NCI-H82 (cell line): ENCODE measurements around the gene GLS.
"Not testable (repeated sequence)": the region's sequence is repeated elsewhere in the genome, so short reads cannot be mapped to it uniquely, and the experiment has no call there.

ENCODE experiments used
- DNase-seq: peaks from one replicate; lab custom pipeline; 2025; lab: John Stamatoyannopoulos, UW

Gene GLS

DNA sequence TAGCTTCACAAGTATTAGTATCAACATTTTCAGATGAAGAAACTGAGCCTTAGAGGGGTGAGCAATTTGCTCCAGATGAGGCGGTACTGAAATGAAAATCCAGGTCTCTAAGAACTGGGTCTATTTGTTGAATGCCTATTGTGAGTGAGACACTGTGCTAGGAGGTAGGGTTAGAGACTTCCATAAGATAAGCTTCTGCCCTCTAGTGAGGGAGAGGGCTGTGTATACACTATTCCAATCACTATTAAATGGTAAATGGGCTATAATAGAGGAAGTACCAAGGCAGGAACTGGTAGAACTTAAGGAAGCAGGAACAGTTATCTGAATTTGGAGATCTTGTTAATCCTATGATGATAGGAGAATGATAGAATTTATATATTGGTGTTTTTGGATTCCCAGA is 23.6 kb upstream of the GLS start:
- no peak for DNase-seq

DNA sequence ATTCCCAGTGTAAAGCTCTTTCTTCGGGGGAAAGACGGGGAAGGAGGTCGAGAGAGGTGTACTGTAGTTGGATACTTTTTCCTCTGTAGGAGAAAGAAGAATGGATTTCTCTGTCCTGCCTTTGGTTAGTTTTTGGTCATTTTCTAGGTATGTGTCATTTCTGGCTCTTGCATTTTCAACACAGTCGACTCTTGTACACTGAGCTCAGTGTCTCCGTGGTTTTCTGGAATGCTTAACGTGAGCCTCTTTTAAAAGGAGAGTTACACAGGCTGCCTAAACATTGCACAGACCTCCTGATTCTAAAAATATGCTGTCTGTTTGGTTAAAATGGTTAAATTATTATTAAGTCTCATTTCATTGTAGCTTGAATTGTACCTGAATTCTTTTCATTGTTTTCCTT is 21.8 kb upstream of the GLS start:
- no peak for DNase-seq

DNA sequence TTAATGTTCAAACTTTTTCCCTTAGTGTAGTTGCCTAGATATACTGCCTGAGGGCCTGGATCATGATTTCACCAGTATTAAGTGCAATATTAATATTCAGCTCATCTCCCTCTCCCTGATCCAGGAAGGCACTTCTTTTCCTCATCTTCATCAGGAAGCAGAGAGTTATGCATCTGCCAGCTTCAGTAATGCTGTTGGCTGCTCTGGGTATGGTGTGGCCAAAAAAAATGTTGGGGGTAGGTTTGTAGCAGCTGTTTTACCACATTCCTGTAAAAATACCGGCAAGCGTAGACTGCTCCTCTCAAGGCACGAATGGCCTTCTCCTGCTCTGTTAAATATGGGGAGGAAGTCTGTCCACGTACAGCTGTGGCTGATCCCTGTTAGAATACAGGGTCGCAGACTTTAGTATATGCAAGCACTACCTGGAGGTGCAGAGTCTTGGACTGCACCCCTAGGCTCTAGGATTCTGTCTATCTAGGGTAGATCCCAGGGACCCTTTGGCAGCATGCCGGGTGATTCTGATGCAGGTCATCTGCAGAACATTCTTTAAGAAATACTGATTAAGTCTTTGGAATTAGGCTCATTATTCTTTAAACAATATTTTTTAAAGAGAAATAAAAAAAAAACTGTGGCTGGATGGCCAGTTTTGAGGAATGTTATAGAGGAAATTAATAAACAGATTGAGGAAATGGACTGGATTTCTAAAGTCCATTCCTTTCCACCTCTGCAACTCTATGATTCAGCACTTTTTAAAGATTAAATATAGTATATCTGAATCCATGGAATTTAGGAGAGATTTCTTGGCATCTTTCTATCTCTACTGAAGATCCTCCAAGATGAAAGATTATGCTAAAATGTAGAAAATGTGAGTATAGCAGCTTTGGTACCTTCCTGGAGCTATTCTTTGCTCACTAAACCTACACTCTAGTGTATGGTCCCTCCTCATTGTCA is 21.0 kb upstream of the GLS start:
- no peak for DNase-seq

DNA sequence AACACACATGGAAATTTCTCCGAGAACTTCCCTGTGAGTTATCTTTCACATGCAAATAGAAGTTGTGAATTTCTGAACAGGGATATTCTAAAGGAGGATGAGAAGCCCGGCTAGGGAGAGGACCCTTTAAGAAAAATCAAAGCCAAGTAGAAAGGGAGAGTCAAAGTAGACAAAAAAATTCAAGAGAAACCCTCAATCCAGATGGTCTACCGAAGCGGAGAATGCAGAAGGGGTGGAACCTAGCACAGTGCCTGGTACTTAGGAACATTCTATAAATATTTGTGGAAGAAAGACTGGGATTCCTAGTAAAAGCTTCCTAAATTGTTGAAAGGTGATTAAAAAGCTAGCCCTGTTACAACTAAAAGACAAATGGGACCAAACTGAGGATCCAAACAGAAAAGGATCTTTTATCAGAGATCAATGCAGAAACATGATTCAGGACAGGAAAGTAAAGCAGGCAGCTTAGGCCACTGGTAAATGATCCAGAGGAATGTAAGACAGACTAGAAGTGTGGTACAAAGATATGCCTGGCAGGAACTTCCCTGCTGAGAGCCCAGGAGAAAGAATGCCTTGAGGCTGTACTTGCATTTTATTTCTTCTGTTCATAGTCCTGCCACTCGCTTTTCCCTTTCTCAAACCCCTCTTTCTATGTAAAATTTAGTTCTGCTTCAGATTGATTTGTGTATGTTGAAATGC is 19.5 kb upstream of the GLS start:
- no peak for DNase-seq

DNA sequence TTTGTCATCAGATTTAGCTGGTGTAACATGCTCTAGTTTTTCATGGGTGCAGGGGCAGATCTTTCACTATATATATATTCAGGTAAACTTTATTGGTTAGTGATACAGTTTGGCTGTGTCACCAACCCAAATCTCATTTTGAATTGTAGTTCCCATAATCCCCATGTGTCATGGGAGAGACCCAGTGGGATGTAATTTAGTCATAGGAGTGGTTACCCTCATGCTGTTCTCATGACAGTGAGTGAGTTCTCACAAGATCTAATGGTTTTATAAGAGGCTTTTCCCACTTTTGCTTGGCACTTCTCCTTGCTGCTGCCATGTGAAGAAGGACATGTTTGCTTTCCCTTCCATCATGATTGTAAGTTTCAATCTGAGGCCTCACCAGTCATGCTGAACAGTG is 18.5 kb upstream of the GLS start:
- DNase-seq = peak; percentile 75

DNA sequence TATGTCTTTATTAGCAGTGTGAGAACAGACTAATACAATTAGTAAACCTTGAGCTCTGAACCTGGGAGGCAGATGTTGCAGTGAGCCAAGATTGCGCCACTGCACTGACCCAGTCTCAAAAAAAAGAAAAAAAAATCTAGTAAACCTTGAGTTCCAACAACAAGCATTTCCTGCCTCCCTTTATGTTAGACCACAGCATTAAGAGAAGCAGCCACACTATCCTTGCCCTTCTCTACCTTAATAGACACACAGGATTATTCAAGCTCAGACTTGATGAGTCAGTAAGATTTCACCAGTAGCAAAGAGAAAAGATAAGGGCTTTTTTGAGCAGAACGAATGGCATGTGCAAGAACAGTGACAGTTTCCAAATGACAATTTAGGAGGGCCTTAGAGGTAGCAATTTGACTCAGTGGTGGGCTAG is 18.0 kb upstream of the GLS start:
- DNase-seq = peak; percentile 75

DNA sequence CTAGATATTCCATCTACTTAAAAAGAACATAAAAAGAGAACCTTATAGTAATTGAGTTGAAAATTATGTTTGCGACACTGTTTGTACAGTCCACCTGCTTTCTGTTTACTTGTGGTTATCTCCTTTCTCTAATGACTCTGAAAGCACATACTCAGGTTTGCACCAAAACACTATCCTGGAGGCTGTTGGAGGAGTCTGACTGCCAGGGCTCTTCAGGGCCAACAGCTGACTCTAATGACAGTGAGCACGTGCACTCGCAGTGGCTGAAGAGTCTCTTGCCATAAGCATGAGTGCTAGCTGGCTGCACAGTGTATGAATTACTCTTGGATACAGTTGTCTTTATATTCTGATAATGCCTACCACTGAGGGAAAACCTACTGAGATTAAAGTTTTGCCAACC is 16.7 kb upstream of the GLS start:
- DNase-seq = peak; percentile 65

DNA sequence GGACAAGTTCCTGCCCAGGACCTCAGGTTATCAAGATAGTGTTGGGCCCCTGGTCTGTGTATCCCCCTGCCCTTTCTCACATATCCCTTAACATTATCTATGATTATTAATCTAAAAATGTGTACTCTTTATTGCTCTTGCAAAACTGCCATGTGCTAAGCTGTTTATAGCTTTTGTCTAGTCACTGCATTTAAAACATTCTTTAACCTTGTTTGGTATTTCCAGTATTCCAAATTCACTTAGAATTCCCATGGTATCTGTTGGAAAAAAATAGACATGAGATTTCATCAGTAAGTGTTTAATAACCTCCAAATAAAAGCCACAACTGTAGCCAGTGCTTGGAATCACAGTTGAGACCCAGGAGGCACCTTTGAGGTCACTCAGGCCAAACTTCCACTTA is 16.2 kb upstream of the GLS start:
- no peak for DNase-seq

DNA sequence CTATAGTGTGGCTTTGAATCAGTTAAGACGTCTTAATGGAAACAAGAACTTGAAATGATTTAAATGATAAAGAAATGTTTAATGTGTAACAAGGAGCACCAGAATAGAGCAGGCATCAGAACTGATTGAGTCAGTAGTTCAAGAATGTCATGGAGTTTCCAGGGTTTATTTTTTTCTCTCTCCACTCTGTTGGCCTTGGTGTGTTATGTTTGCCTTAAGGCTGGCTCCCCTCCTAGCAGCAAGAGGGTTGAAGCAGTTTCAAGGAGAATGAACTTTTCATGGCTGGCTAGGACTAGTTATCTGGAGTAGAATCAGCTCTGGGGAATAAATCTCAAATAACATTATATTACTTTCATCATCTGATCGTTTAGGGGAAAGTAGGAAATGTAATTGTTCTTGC is 13.4 kb upstream of the GLS start:
- no peak for DNase-seq

DNA sequence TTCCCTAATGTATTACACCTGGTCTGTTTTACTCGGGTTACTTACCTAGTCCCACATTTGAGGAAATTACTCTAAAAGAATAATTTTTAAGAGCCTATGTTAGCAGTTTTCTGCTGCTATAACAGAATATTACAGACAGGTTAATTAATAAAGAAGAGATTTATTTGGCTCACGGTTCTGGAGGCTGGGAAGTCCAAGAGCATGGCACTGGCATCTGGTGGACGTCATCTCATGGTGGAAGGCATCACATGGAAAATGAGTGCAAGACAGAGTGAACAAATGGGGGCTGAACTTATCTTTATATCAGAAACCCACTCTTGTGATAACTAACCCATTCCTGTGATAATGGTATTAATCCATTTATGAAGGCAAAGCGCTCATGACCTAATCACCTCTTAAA is 12.8 kb upstream of the GLS start:
- no peak for DNase-seq

DNA sequence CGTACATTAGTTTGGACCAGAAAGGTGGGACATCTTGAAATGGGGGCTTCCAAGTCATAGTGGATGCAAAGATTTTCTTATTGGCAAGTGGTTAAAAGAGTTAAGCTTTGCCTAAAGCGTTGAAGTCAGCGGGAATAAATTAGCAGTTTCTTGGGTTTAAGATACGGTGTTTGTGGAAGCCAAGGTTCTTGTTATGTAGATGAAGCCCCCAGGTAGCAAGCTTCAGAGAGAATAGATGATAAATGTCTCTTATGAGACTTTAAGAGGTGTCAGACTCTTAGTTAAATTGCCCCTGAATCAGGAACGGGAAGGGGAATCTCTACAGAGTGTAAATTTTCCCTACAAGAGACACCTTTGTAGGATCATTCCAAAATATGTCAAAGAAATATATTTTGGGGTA is 10.9 kb upstream of the GLS start:
- DNase-seq = no peak

DNA sequence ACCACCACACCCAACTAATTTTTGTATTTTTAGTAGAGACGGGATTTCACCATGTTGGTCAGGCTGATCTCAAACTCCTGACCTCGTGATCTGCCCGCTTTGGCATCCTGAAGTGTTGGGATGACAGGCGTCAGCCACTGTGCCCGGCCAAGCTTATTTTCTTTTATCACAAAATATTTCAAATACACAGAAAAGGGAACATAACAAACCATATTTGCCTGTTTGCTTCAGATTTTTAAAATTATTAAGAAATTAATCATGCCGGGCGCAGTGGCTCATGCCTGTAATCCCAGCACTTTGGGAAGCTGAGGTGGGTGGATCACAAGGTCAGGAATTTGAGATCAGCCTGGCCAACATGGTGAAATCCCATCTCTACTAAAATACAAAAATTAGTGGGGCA is 7.2 kb upstream of the GLS start:
- DNase-seq = not testable (repeated sequence)

DNA sequence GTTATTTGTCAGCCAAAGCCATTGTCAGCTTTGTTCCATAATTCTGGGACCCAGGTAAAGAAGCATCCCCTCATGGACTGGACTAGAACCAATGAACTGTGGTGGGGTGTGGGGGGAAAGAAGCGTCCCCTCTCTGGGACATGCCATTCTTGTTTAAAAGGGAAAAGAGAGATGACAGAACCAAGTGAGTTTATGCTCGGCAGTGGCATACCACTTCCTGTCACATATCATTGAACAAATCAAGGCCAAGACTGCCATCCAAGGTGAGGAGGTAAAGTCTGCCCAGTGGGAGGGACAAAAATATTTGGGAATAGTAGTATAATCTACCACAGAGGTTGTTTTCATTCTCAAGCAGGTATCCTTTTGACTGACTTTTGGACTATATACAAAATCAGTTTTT is 4.7 kb upstream of the GLS start:
- DNase-seq = no peak

DNA sequence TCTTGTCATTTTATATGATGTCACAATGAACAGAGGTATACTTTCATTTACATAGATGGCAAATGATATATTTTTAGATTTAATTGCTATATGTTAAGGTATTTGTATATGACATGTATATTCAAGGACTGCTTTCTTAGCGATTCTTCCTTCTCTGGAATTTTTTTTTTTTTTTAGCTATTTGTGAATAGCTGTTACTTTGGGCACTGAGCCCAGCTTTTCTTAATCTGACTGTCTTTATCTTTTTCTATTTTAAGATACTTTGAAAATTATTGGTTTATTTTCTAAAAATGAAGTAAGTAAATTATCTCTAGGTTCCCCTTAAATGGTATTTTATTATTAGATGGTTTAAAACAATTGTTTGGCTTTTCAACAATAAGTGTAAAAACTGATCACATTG is 4.0 kb upstream of the GLS start:
- DNase-seq = no peak

DNA sequence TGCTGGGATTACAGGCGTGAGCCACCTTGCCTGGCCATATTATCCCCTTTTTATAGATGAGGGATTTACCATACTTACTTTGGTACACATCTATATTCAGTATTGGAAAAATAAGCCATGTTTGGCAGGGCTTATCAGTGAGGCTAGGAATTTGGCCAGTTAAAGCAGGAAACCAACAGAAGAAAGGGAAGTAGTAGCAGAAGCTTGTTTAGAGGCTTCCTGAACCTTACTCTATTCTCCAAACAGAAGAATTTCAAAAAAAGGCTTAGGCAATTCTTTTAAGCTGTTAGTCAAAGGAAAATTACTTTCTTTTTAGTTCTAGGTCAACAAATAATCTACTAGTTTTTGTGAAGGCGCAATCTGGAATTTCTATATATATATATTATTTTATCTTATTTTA is 3.2 kb upstream of the GLS start:
- no peak for DNase-seq

DNA sequence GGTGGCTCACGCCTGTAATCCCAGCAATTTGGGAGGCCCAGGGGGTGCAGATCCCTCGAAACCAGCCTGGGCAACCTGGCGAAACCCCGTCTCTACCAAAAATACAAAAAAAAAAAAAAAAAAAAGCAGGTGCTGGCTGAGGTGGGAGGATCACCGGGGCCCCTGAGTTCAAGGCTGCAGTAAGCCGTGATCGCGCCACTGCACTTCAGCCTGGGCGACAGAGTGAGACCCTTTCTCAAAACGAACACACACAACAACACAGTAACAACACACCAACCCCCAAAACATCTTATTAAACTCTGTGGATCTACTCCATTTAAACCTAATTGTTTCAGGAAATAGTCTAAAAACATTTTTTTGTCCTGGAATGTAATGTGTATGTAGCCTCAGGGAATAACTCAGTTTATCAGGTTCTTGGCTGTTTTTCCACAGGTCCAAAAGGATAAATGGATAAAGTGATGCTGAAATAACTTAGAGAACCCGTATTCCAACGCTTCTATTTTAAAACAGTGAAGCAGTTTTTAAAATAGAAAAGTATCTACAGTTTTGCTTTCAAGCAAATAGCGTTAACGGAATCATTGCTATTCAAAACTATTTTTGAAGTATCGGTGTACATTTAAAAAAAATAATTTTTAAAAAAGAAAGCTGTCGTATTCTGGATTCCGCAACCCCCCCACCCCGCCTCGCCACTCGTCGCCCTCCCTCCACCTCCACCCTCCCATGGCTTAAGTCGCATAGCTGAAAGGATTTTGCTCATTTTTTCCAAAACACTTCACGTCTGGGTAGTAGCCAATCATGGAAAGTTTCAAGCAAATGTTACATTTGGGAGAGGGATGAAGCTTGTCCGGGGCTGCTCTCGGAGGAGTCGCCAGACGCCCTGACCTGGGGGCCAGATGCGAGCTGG is 895 bp upstream of the GLS start:
- no peak for DNase-seq

DNA sequence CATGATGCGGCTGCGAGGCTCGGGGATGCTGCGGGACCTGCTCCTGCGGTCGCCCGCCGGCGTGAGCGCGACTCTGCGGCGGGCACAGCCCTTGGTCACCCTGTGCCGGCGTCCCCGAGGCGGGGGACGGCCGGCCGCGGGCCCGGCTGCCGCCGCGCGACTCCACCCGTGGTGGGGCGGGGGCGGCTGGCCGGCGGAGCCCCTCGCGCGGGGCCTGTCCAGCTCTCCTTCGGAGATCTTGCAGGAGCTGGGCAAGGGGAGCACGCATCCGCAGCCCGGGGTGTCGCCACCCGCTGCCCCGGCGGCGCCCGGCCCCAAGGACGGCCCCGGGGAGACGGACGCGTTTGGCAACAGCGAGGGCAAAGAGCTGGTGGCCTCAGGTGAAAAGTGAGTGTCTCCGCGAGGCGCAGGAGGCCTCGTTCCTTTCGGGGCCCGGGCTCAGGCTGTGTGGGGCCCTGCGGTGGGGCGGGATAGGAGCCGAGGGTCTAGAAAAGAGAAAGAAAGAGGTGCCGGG is 520 bp downstream of the GLS start:
- DNase-seq = no peak

DNA sequence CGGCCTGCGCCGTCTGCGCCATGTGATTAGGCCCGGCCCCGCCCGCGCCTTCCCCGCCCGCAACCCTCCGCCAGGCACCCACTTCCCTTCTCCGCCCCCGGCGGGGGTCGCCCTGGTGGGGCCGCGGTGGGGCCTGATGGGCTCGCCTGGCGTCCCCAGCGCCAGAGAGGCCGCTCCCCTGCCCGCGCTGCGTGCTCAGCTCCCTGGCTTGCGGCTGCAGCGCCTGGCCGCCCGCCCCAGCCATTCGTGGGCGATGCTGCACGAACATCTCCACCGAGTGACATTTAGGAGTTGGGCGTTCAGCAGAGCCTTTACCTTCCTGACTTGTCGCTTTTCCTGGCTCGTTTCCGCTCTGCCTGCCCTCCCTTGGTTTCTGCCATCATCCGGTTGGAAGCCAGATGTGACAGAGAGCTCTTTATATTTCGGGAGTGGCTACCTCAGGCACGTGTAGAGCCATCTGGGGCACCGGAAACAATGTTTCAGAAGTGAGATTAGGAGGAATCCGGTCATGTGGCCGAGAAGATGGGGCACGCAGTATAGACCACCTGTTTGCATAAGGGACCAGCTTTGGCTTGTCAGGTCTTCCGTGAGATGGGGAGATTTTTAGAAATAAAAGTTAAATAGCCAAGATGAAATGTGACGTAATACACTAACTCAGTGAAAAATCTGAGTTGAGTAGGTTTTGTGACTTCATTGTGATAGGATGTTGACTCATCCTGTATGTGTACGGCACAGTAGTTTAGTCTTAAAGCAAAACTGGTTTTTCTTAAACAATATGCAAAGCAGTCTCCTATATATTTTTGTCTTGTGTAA is 1.2 kb downstream of the GLS start:
- peak; percentile 91 for DNase-seq

DNA sequence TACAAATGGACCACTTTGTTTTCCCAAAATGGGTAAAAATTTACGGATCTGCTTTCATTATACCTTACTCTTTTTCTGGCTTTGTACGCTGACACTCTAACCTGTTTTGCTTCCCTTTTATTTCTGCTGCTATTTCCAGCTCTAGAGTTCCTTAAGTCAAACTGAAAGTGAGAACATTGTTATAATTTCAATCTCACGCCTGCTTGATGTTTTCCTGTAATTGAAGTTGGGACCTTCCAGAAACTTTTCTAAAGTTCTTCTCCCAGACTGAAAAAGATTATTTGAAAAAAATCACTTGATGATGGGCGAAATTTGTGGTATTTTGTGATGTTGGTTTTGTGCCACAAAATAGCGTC is 1.8 kb downstream of the GLS start:
- no peak for DNase-seq

DNA sequence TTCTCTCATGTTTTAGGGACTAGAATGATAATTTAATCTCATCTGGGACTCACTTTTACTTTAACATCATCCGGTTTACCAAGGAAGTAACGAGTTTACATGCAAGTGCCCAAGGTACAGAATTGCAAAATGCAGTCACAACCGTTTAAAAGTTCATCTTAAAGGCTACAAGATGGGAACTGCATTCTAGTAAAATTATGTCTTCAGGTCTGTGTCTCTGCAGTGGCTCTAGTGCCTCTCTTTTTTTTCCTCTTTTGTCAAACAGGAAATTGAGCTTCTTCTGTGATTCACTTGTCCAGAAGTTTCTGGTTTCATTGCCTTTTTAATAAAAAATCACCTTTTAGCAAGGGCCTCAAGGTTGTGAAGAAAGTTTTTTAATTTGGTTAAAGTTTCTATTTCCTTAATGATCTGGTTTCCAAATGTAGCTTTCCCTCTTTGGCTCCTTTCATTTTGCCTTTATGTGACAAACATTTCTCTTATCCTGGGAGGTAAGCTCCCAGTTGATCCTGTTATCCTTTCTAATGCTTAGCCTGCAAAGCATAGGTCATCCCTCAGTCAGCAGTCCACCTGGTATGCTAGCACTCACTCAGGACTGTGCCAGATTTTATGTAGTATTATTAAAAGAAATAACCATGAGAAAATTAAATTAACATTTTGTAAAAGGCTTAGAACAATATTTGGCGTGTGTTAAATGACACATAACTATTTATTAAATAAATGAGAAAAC is 2.4 kb downstream of the GLS start:
- peak; percentile 91 for DNase-seq

DNA sequence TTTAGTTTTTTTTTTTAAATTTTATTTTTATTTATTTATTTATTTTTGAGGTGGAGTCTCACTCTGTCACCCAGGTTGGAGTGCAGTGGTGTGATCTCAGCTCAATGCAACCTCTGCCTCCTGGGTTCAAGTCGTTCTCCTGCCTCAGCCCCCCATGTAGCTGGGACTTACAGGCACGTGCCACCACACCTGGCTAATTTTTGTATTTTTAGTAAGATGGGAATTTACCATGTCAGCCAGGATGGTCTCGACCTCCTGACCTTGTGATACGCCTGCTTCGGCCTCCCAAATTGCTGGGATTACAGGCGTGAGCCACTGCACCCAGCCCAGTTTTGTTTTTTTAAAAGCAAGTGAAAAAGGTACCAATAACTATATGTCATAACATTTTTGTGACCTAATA is 5.2 kb downstream of the GLS start:
- DNase-seq = not testable (repeated sequence)
